ENCODE data around the gene NDUFB7. TPM values are rescaled to one million over a fixed set of nuclear protein-coding genes. Genes with fewer than 3 reads are reported as not detected.
A peak's percentile ranks its signal among the peaks of the same experiment; 100 is the strongest.

The NDUFB7 gene
- total and polyA plus RNA-seq, 2 of the 8 experiments (the other 6 are each of a cell fraction or from before 2014, with no cell fraction given), result 151 to 740 TPM

DNA sequence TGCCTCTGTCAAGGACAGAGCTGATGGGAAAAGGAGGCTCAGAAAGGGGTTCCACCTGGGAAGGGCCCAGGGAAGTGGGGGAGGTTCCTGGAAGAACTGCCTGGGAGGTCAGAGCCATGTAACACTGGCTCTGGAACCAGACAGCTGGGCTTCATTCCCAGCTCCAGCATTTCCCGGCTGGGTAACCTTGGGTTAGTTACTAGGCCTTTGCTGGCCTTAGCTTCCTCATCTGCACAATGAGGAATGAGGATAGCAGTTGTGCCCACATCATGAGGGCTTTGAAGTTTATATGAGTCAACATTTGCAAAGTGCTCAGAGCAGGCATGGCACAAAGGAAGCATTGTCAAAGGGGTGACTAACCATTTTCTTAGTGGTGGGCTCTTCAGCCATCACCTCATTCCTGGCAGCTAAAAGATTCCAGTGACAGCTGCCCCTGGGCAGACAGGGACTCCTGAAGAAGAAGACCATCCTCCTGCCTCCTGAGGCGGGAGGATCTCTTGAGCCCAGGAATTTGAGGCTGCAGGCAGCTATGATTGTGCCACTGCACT is 51.9 kb downstream of the NDUFB7 start:
- H3K23ac ChIP-seq (ENCODE audit: insufficient read length), result no peak overlapping the region
- WGBS, 2 experiments (ENCODE audit: extremely low coverage in 1 of 2, insufficient coverage in 1 of 2, insufficient read length in 1 of 2, insufficient replicate concordance in 2 of 2, low coverage in 1 of 2, low lambda C conversion rate in 2 of 2, missing lambda C conversion rate in 1 of 2), result 79% methylated on average over 2 of the region's 2 CpGs; no CpG with 5 or more reads in 1 of the 2 experiments
- H3K9me3 ChIP-seq (ENCODE audit: insufficient read depth in 2 of 2, low read depth in 1 of 2, low read length in 1 of 2), result no peaks in the 10 kb centered on the region
- peak overlapping the region; percentile 66 for H4K91ac ChIP-seq (replicated peaks; ENCODE audit: insufficient read length, low read length)
- no peak for TF ChIP-seq NANOG (IDR thresholded peaks at IDR 0.05; ENCODE audit: insufficient read depth, low read depth, low read length, poor library complexity, severe bottlenecking)
- no peak for TF ChIP-seq CBX8 (IDR thresholded peaks at IDR 0.05; ENCODE audit: borderline replicate concordance, low read depth, low read length)
- no peak for TF ChIP-seq EP300 (IDR thresholded peaks at IDR 0.05; ENCODE audit: borderline replicate concordance in 1 of 2, low read depth in 2 of 2, low read length in 2 of 2)
- TF ChIP-seq SP1 (IDR thresholded peaks at IDR 0.05; ENCODE audit: low read depth, low read length), result no peak
- no peak for TF ChIP-seq FOSL1 (IDR thresholded peaks at IDR 0.05; ENCODE audit: insufficient read depth, low read depth, low read length)
- TF ChIP-seq JUN (IDR thresholded peaks at IDR 0.05; ENCODE audit: low read depth, low read length), result no peak
- no peak overlapping the region for H4K8ac ChIP-seq (ENCODE audit: extremely low read depth, insufficient read depth, low read length)
- no peak overlapping the region for H3K14ac ChIP-seq (ENCODE audit: insufficient read length)
- no peak overlapping the region for H3K27ac ChIP-seq (ENCODE audit: low read depth, low read length)
- H2AFZ ChIP-seq (ENCODE audit: low read length), result no peak overlapping the region
- peaks cover 0 to 8% (median 4%) of the 10 kb centered on the region in 4 experiments; a peak in 3 of 7 replicates for H3K4me1 ChIP-seq (replicated peaks in 1 of 4; ENCODE audit: control insufficient read depth in 3 of 4, insufficient read depth in 4 of 4, low read length in 3 of 4)
- H3K4me2 ChIP-seq (ENCODE audit: insufficient read depth in 1 of 2, low read depth in 2 of 2, low read length in 2 of 2), result no peak overlapping the region
- ChIA-PET CTCF (ENCODE audit: partially characterized antibody) (interaction anchor here (1.1 kb wide), 1 partner anchor 30 kb away, joined by 3 read pairs; no protein-coding TSS in a partner anchor), POLR2A (ENCODE audit: partially characterized antibody) (interaction anchor here (0.9 to 3.8 kb wide), 2 partner anchors 9 to 17 kb away, joined by 3 to 16 read pairs; partner anchors contain the start of gene TECR)
- H3K27me3 ChIP-seq (replicated peaks in 1 of 4; ENCODE audit: control insufficient read depth in 3 of 4, extremely low read depth in 1 of 4, insufficient read depth in 3 of 4, low read length in 3 of 4), result no peaks in the 10 kb centered on the region
- peak overlapping the region; percentile 44; the same call in 1 of the 2 replicates for H2BK12ac ChIP-seq (ENCODE audit: low read depth, low read length)
- DNase-seq (ENCODE audit: low read depth in 1 of 2, low spot score in 2 of 2) (no peak), FAIRE-seq (no peak)
- no peak overlapping the region for H4K5ac ChIP-seq (ENCODE audit: insufficient read length, low read depth, low read length)
- H2AK5ac ChIP-seq (ENCODE audit: low read depth, low read length), result no peak overlapping the region
- H3K23me2 ChIP-seq (ENCODE audit: low read depth, low read length), result peaks cover 3% of the 10 kb centered on the region; the same call in 1 of the 2 replicates
- H3K79me2 ChIP-seq (ENCODE audit: control insufficient read depth in 1 of 2, insufficient read depth in 2 of 2, low read length in 2 of 2), result peaks cover 7 to 24% of the 10 kb centered on the region in 2 experiments; a peak in 3 of 4 replicates
- no peak overlapping the region for H3K4me3 ChIP-seq (ENCODE audit: extremely low read depth in 1 of 4, insufficient read depth in 2 of 4, low read depth in 3 of 4, low read length in 4 of 4)
- 0 out of 2 replicates have a peak overlapping the region, but pooled peaks have one; percentile 10 for H2BK5ac ChIP-seq (ENCODE audit: low read depth, low read length)
- no peak overlapping the region for H3K56ac ChIP-seq (replicated peaks; ENCODE audit: insufficient read length, low read depth, low read length)
- no peak overlapping the region for H2BK120ac ChIP-seq (replicated peaks; ENCODE audit: low read depth, low read length)
- peaks cover 14% of the 10 kb centered on the region for H3K79me1 ChIP-seq (ENCODE audit: low read depth, low read length)
- peaks cover 7 to 19% of the 10 kb centered on the region in 2 experiments for H4K20me1 ChIP-seq (replicated peaks in 1 of 2; ENCODE audit: control insufficient read depth in 1 of 2, insufficient read depth in 2 of 2, low read length in 2 of 2)
- H2BK20ac ChIP-seq (ENCODE audit: low read length), result no peak overlapping the region
- H3K4ac ChIP-seq (replicated peaks; ENCODE audit: insufficient read length, low read depth, low read length), result no peak overlapping the region
- no peak overlapping the region for H3K9ac ChIP-seq (replicated peaks in 1 of 4; ENCODE audit: extremely low read depth in 1 of 4, low read depth in 3 of 4, low read length in 3 of 4)
- peaks cover 9 to 17% (median 11%) of the 10 kb centered on the region in 4 experiments for H3K36me3 ChIP-seq (ENCODE audit: control insufficient read depth in 2 of 4, insufficient read depth in 4 of 4, low read length in 3 of 4)
- H2BK15ac ChIP-seq (ENCODE audit: low read length), result peak overlapping the region; percentile 19; the same call in 1 of the 2 replicates
- H3K18ac ChIP-seq (ENCODE audit: extremely low read depth, low read length), result no peak overlapping the region

All from H1 (cell line).